ENCODE measurements around the gene RASAL1. TPM values are rescaled to one million over a fixed set of nuclear protein-coding genes. Genes with fewer than 3 reads are reported as not detected.

Gene RASAL1
- total RNA-seq, 1 experiment from 2014 or later: 8.1 TPM

GRCh38 chr12:113136990-113137511 lies 1.5 kb upstream of the RASAL1 start:
- no peak for TF ChIP-seq HMGA2 (CRISPR knock-in tag; IDR thresholded peaks at IDR 0.05)
- TF ChIP-seq ZNF512 (CRISPR knock-in tag; IDR thresholded peaks at IDR 0.05; ENCODE audit: borderline replicate concordance): no peak
- no peak for TF ChIP-seq EMX1 (CRISPR knock-in tag; IDR thresholded peaks at IDR 0.05)
- TF ChIP-seq ATF1 (CRISPR knock-in tag; IDR thresholded peaks at IDR 0.05): no peak
- TF ChIP-seq MYBL2 (CRISPR knock-in tag; IDR thresholded peaks at IDR 0.05): no peak
- no peak for TF ChIP-seq ELF4 (CRISPR knock-in tag; IDR thresholded peaks at IDR 0.05; ENCODE audit: low read depth)
- TF ChIP-seq ERG (CRISPR knock-in tag; IDR thresholded peaks at IDR 0.05): no peak
- TF ChIP-seq ZNF423 (CRISPR knock-in tag; IDR thresholded peaks at IDR 0.05): no peak
- no peak for TF ChIP-seq ZBTB21 (CRISPR knock-in tag; IDR thresholded peaks at IDR 0.05; ENCODE audit: borderline replicate concordance)
- TF ChIP-seq ETV6 (CRISPR knock-in tag; IDR thresholded peaks at IDR 0.05): no peak
- no peak for TF ChIP-seq FOXP1 (CRISPR knock-in tag; IDR thresholded peaks at IDR 0.05; ENCODE audit: borderline replicate concordance)
- no peak for TF ChIP-seq JUN (CRISPR knock-in tag; IDR thresholded peaks at IDR 0.05)
- Mint-ChIP-seq H3K4me1 (peaks cover 15% of the 10 kb centered on the region), H3K9me3 (no peaks in the 10 kb centered on the region), H3K27ac (no peak overlapping the region), H3K27me3 (ENCODE audit: low read depth) (peaks cover 26% of the 10 kb centered on the region), H3K4me3 (peak overlapping the region; percentile 74; the same call in 1 of the 2 replicates), H3K36me3 (no peaks in the 10 kb centered on the region)
- DNase-seq (ENCODE audit: low spot score) (no peak), ATAC-seq (no peak)
- POLR2A ChIA-PET: no interaction called here
- CTCF ChIA-PET: interaction anchor here (0.6 to 8.4 kb wide), 6 partner anchors 8 to 144 kb away, joined by 3 to 181 read pairs (median 12); partner anchors contain the start of gene CFAP73

GRCh38 chr12:113136128-113136989 lies 798 bp upstream of the RASAL1 start:
- Mint-ChIP-seq H3K36me3 (no peaks in the 10 kb centered on the region), H3K9me3 (no peaks in the 10 kb centered on the region), H3K27ac (0 out of 2 replicates have a peak overlapping the region, but pooled peaks have one; percentile 20), H3K27me3 (ENCODE audit: low read depth) (peaks cover 26% of the 10 kb centered on the region), H3K4me1 (peaks cover 15% of the 10 kb centered on the region), H3K4me3 (peak overlapping the region; percentile 74)
- peak; percentile 43 for DNase-seq (ENCODE audit: low spot score)
- peak; percentile 10 for ATAC-seq
- ChIA-PET POLR2A (interaction anchor here (1.1 kb wide), 1 partner anchor 14 kb away, joined by 4 read pairs; the partner anchor contains the start of gene CFAP73), CTCF (interaction anchor here (0.9 to 8.4 kb wide), 24 partner anchors 8 to 241 kb away, joined by 3 to 181 read pairs (median 6); partner anchors contain the start of genes CFAP73 and TPCN1)
- TF ChIP-seq TEAD1 (CRISPR knock-in tag; IDR thresholded peaks at IDR 0.05) (0 out of 2 replicates have a peak, but pooled peaks have one; percentile 66), SMAD3 (CRISPR knock-in tag; IDR thresholded peaks at IDR 0.05; ENCODE audit: borderline replicate concordance) (no peak)

GRCh38 chr12:113134521-113134951 lies 1.0 kb downstream of the RASAL1 start:
- TF ChIP-seq NFE2L1 (CRISPR knock-in tag; IDR thresholded peaks at IDR 0.05) (no peak), ZMAT4 (CRISPR knock-in tag; IDR thresholded peaks at IDR 0.05) (no peak), ATF1 (CRISPR knock-in tag; IDR thresholded peaks at IDR 0.05) (no peak), NR1H2 (CRISPR knock-in tag; IDR thresholded peaks at IDR 0.05) (no peak), ZNF396 (CRISPR knock-in tag; IDR thresholded peaks at IDR 0.05; ENCODE audit: borderline replicate concordance) (no peak), TP53 (CRISPR knock-in tag; IDR thresholded peaks at IDR 0.05) (no peak)
- H3K4me3 Mint-ChIP-seq: peak overlapping the region; percentile 74
- ChIA-PET CTCF (interaction anchor here (0.5 to 8.4 kb wide), 16 partner anchors 11 to 141 kb away, joined by 3 to 181 read pairs (median 7); partner anchors contain the start of genes CFAP73, DDX54 and RITA1), POLR2A (interaction anchor here (0.8 kb wide), 1 partner anchor 31 kb away, joined by 3 read pairs; no protein-coding TSS in a partner anchor)
- no peak overlapping the region for H3K27ac Mint-ChIP-seq
- peaks cover 18% of the 10 kb centered on the region for H3K4me1 Mint-ChIP-seq
- no peak for ATAC-seq
- H3K9me3 Mint-ChIP-seq: no peaks in the 10 kb centered on the region
- no peak for DNase-seq (ENCODE audit: low spot score)
- H3K36me3 Mint-ChIP-seq: no peaks in the 10 kb centered on the region
- peaks cover 26% of the 10 kb centered on the region for H3K27me3 Mint-ChIP-seq (ENCODE audit: low read depth)
